ENCODE measurements around the gene RRAS2.

RRAS2 gene

GRCh38 chr11:14393889-14394288, 34.9 kb upstream of the RRAS2 start:
- no peak for TF ChIP-seq CTCF (IDR thresholded peaks at IDR 0.05; ENCODE audit: unreplicated experiment in 3 of 3)
- no peak overlapping the region for H3K27ac Mint-ChIP-seq
- peaks cover 22% of the 10 kb centered on the region for H3K27me3 Mint-ChIP-seq (ENCODE audit: low read depth)
- H3K36me3 Mint-ChIP-seq (ENCODE audit: low read depth), result no peaks in the 10 kb centered on the region
- H3K9me3 Mint-ChIP-seq, result no peaks in the 10 kb centered on the region
- no peak overlapping the region for H3K4me3 Mint-ChIP-seq
- H3K4me1 Mint-ChIP-seq, result no peaks in the 10 kb centered on the region

- Mint-ChIP-seq H3K27ac (no peak overlapping the region), H3K36me3 (ENCODE audit: low read depth) (no peaks in the 10 kb centered on the region), H3K4me3 (no peak overlapping the region), H3K4me1 (no peaks in the 10 kb centered on the region), H3K27me3 (ENCODE audit: low read depth) (peaks cover 21% of the 10 kb centered on the region), H3K9me3 (no peaks in the 10 kb centered on the region)
- no peak for TF ChIP-seq CTCF (IDR thresholded peaks at IDR 0.05; ENCODE audit: unreplicated experiment in 3 of 3)
Observed at GRCh38 chr11:14393129-14393528, 34.1 kb upstream of the RRAS2 start.

- H3K4me1 Mint-ChIP-seq, result no peaks in the 10 kb centered on the region
Observed at GRCh38 chr11:14390669-14391068, 31.7 kb upstream of the RRAS2 start.

GRCh38 chr11:14388352-14388751, 29.4 kb upstream of the RRAS2 start:
- H3K9me3 Mint-ChIP-seq, result no peaks in the 10 kb centered on the region
- peaks cover 39% of the 10 kb centered on the region for H3K27me3 Mint-ChIP-seq (ENCODE audit: low read depth)
- no peaks in the 10 kb centered on the region for H3K4me1 Mint-ChIP-seq
- no peak for TF ChIP-seq CTCF (IDR thresholded peaks at IDR 0.05; ENCODE audit: unreplicated experiment in 3 of 3)
- no peak overlapping the region for H3K27ac Mint-ChIP-seq
- H3K36me3 Mint-ChIP-seq (ENCODE audit: low read depth), result no peaks in the 10 kb centered on the region
- H3K4me3 Mint-ChIP-seq, result no peak overlapping the region

More at GRCh38 chr11:14390669-14391068, 31.7 kb upstream of the RRAS2 start:
- TF ChIP-seq CTCF (IDR thresholded peaks at IDR 0.05; ENCODE audit: unreplicated experiment in 3 of 3), result no peak
- H3K27ac Mint-ChIP-seq, result no peak overlapping the region
- H3K36me3 Mint-ChIP-seq (ENCODE audit: low read depth), result no peaks in the 10 kb centered on the region
- H3K4me3 Mint-ChIP-seq, result no peak overlapping the region
- no peaks in the 10 kb centered on the region for H3K9me3 Mint-ChIP-seq
- H3K27me3 Mint-ChIP-seq (ENCODE audit: low read depth), result peaks cover 26% of the 10 kb centered on the region

- H3K4me1 Mint-ChIP-seq, result no peaks in the 10 kb centered on the region
- peaks cover 48% of the 10 kb centered on the region for H3K27me3 Mint-ChIP-seq (ENCODE audit: low read depth)
- H3K27ac Mint-ChIP-seq, result no peak overlapping the region
- H3K4me3 Mint-ChIP-seq, result no peak overlapping the region
- no peaks in the 10 kb centered on the region for H3K36me3 Mint-ChIP-seq (ENCODE audit: low read depth)
- no peak for TF ChIP-seq CTCF (IDR thresholded peaks at IDR 0.05; ENCODE audit: unreplicated experiment in 3 of 3)
- no peaks in the 10 kb centered on the region for H3K9me3 Mint-ChIP-seq
Observed at GRCh38 chr11:14386895-14387480, 28.0 kb upstream of the RRAS2 start.

- H3K4me3 Mint-ChIP-seq, result no peak overlapping the region
- peaks cover 51% of the 10 kb centered on the region for H3K27me3 Mint-ChIP-seq (ENCODE audit: low read depth)
- H3K36me3 Mint-ChIP-seq (ENCODE audit: low read depth), result no peaks in the 10 kb centered on the region
- no peak overlapping the region for H3K27ac Mint-ChIP-seq
- H3K9me3 Mint-ChIP-seq, result peaks cover 3% of the 10 kb centered on the region
- TF ChIP-seq CTCF (IDR thresholded peaks at IDR 0.05; ENCODE audit: unreplicated experiment in 3 of 3), result no peak
- no peaks in the 10 kb centered on the region for H3K4me1 Mint-ChIP-seq
Observed at GRCh38 chr11:14386081-14386480, 27.1 kb upstream of the RRAS2 start.

All from nephron (organoid).